ENCODE results near the gene GNG10.

GNG10 gene

DNA sequence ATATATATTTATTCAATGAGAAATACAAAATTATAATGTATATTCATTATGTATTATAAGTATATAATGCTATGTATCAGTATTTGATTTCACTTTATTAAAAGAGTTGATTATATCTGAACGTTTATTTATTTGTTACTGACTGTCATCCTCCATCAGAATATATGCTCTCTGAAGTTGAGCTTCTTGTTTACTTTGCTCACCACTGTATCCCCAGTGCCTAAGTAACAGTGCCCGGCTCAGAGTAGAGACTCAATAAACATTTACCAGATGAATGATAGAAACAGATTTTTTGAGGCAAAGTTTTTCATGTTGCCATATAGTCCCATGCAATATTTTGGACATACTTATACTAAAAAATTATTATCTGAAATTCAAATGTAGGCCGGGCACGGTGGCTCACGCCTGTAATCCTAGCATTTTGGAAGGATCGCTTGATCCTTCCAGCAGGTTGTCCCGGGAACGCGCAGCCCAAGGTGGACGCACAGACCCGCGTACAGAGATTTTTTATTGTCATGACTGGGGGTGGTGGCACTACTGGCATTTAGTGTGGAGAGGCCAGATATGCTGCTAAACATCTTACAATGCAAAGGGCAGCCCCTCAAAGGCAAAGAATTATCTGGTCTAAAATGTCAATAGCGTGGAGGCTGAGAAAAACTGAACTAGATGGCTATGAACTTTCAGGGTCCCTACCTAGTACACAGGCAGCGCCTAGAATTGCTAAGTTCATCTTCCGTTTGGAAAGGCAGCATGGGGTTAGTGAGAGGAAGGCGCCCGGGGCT is 31.0 kb upstream of the GNG10 start:
- H3K27ac ChIP-seq, result peak overlapping the region in 9 of 11 experiments; percentile 25 to 95 (median 91); a peak in 16 of 22 replicates
- peaks cover 0 to 23% (median 11%) of the 10 kb centered on the region in 11 experiments; a peak in 6 of 22 replicates for H3K36me3 ChIP-seq
- TF ChIP-seq Cebpa-rat (IDR thresholded peaks at IDR 0.05), result no peak

DNA sequence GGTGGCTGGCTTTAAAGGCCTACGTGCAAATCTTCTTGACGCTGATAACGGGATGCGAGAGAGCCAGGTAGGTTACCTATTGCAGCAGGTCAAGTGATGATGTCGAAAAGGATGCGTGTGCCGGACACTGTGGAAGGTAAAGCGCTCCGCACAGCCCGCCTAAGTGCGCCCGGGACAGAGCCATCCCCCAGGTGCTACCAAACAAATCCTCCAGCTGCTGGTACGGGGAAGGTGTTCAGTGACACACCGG is 30.5 kb upstream of the GNG10 start:
- no peaks in the 10 kb centered on the region for H3K9me3 ChIP-seq (replicated peaks in 1 of 11)
- peak overlapping the region; percentile 64 to 96 (median 85) for H3K4me2 ChIP-seq
- H3K27ac ChIP-seq, result peak overlapping the region in 9 of 11 experiments; percentile 25 to 95 (median 91); a peak in 16 of 22 replicates
- H3K9ac ChIP-seq, result peak overlapping the region; percentile 85 to 97 (median 96); a peak in 21 of 22 replicates
- peaks cover 18 to 43% (median 25%) of the 10 kb centered on the region in 10 experiments for H3K4me1 ChIP-seq
- peaks cover 0 to 46% (median 34%) of the 10 kb centered on the region in 11 experiments; a peak in 16 of 22 replicates for H4K20me1 ChIP-seq
- H3K4me3 ChIP-seq, result peak overlapping the region; percentile 75 to 98 (median 92)
- H3K36me3 ChIP-seq, result peaks cover 0 to 23% (median 11%) of the 10 kb centered on the region in 11 experiments; a peak in 7 of 22 replicates
- H3K27me3 ChIP-seq, result no peaks in the 10 kb centered on the region
- TF ChIP-seq Cebpa-rat (IDR thresholded peaks at IDR 0.05), result no peak

More for the DNA sequence above, 31.0 kb upstream of the GNG10 start:
- Histone ChIP-seq H3K4me3 (peak overlapping the region; percentile 75 to 98 (median 92)), H3K9ac (peak overlapping the region; percentile 85 to 97 (median 96); a peak in 21 of 22 replicates), H4K20me1 (peaks cover 0 to 40% (median 29%) of the 10 kb centered on the region in 11 experiments; a peak in 16 of 22 replicates), H3K4me2 (peak overlapping the region; percentile 64 to 96 (median 85)), H3K9me3 (replicated peaks in 1 of 11) (no peaks in the 10 kb centered on the region), H3K4me1 (peaks cover 18 to 38% (median 25%) of the 10 kb centered on the region in 10 experiments), H3K27me3 (no peaks in the 10 kb centered on the region)

DNA sequence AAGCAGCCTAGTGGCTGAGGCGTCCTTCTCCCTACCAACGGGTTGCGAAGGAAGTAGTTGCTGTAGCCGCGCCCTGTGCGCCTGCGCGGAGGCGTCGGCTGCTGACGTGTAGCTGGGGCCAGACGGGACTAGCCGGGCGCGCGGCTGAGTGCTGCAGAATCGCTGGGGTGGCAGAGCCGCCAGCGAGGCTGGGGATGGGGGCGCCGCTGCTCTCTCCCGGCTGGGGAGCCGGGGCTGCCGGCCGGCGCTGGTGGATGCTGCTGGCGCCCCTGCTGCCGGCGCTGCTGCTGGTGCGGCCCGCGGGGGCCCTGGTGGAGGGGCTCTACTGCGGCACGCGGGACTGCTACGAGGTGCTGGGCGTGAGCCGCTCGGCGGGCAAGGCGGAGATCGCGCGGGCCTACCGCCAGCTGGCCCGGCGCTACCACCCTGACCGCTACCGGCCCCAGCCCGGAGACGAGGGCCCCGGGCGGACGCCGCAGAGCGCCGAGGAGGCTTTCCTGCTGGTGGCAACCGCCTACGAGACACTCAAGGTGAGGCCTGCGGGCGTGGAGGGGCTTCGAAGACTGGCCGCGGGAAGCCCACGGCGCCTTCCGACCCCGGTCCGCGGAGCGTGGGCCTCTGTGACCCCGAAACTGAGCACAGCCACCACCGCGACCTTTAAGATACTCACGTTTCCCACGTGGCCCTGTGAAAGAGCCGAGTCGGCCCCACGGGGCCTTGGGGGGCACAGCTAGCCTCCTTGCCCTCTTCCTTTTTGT is 30.0 kb upstream of the GNG10 start, which contains the start of gene DNAJC25:
Gene DNAJC25 (plus strand): TSS at position 121 of the 758 bp plus-strand sequence. CDS start 74 bp downstream, at position 195.
- peaks cover 0 to 27% (median 11%) of the 10 kb centered on the region in 11 experiments; a peak in 9 of 22 replicates for H3K36me3 ChIP-seq
- peak within 1 kb of the TSS; percentile 75 to 98 (median 92) for H3K4me3 ChIP-seq
- peaks cover 0 to 1% (median 0%) of the 10 kb centered on the region in 11 experiments; a peak in 2 of 22 replicates for H3K9me3 ChIP-seq (replicated peaks in 1 of 11)
- TF ChIP-seq Cebpa-rat (IDR thresholded peaks at IDR 0.05), result no peak
- peaks cover 18 to 46% (median 25%) of the 10 kb centered on the region in 10 experiments for H3K4me1 ChIP-seq
- H4K20me1 ChIP-seq, result peaks cover 0 to 51% (median 39%) of the 10 kb centered on the region in 11 experiments; a peak in 16 of 22 replicates
- peak within 1 kb of the TSS; percentile 85 to 97 (median 96) for H3K9ac ChIP-seq
- peak within 1 kb of the TSS; percentile 81 to 95 (median 91) for H3K27ac ChIP-seq
- peak within 1 kb of the TSS; percentile 84 to 97 (median 89) for H3K4me2 ChIP-seq
- H3K27me3 ChIP-seq, result no peaks in the 10 kb centered on the region

- Histone ChIP-seq H3K4me3 (peak overlapping the region; percentile 75 to 98 (median 92)), H3K9me3 (replicated peaks in 1 of 11) (peaks cover 0 to 6% (median 0%) of the 10 kb centered on the region in 11 experiments; a peak in 4 of 22 replicates), H3K27ac (peak overlapping the region; percentile 81 to 95 (median 91)), H4K20me1 (peaks cover 0 to 57% (median 45%) of the 10 kb centered on the region in 11 experiments; a peak in 17 of 22 replicates), H3K4me2 (peak overlapping the region; percentile 79 to 97 (median 88)), H3K27me3 (no peaks in the 10 kb centered on the region), H3K4me1 (peaks cover 18 to 46% (median 25%) of the 10 kb centered on the region in 10 experiments), H3K36me3 (peaks cover 0 to 34% (median 16%) of the 10 kb centered on the region in 11 experiments; a peak in 10 of 22 replicates), H3K9ac (peak overlapping the region; percentile 85 to 97 (median 96))
- TF ChIP-seq Cebpa-rat (IDR thresholded peaks at IDR 0.05), result no peak
These were observed 29.3 kb upstream of the GNG10 start for GRCh38 chr9:111632060-111632459.

GRCh38 chr9:111632695-111633388 is 28.6 kb upstream of the GNG10 start:
- Histone ChIP-seq H4K20me1 (peaks cover 0 to 65% (median 53%) of the 10 kb centered on the region in 11 experiments; a peak in 17 of 22 replicates), H3K27ac (peak overlapping the region in 7 of 11 experiments; percentile 81 to 95 (median 92); a peak in 9 of 22 replicates), H3K9ac (peak overlapping the region; percentile 85 to 97 (median 96))

DNA sequence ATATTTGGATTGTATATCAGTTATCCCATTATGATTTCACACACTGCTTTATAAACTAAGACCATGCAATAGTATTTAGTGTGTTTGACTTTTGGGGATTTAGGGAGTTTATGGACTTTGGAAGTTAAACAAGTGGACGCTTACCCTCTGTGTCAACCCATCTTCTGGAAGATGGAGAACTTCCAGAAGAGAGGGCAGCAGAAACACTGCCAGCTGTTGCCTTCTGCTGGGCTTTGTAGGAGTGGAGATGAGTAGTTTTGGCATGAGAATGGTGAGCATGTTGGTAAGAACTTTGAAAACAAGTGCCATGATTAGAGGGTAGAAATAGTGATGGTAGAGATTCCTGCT is 28.0 kb upstream of the GNG10 start:
- peak overlapping the region; percentile 79 to 97 (median 88) for H3K4me2 ChIP-seq

More at GRCh38 chr9:111632695-111633388, 28.6 kb upstream of the GNG10 start:
- Histone ChIP-seq H3K27me3 (no peaks in the 10 kb centered on the region), H3K4me3 (peak overlapping the region; percentile 75 to 98 (median 92)), H3K9me3 (replicated peaks in 1 of 11) (peaks cover 0 to 12% (median 0%) of the 10 kb centered on the region in 11 experiments; a peak in 4 of 22 replicates), H3K4me2 (peak overlapping the region; percentile 79 to 97 (median 88)), H3K36me3 (peaks cover 0 to 42% (median 17%) of the 10 kb centered on the region in 11 experiments; a peak in 12 of 22 replicates), H3K4me1 (peaks cover 18 to 46% (median 25%) of the 10 kb centered on the region in 10 experiments)
- no peak for TF ChIP-seq Cebpa-rat (IDR thresholded peaks at IDR 0.05)

DNA sequence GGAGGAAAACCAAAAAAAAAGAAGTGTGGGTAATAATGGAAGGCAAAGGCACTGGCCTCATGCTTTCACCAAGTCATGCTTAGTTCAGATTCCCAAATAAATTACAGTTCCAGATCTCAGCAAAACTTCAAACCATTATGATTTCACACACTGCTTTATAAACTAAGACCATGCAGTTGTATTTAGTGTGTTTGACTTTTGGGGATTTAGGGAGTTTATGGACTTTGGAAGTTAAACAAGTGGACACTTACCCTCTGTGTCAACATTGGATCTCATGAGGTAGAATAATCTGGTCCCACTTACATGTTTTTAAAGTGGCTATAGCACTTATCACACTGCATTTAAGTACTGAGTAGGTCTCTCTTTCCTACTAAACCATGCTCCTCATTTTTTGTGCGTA is 26.5 kb upstream of the GNG10 start:
- Histone ChIP-seq H3K9ac (no peak overlapping the region), H3K9me3 (replicated peaks in 1 of 11) (peaks cover 0 to 32% (median 17%) of the 10 kb centered on the region in 11 experiments; a peak in 18 of 22 replicates), H3K27ac (no peak overlapping the region), H3K36me3 (peaks cover 0 to 56% (median 28%) of the 10 kb centered on the region in 11 experiments; a peak in 14 of 22 replicates), H3K4me3 (no peak overlapping the region), H3K27me3 (no peaks in the 10 kb centered on the region), H3K4me2 (peak overlapping the region in 1 of 11 experiments; percentile 60; a peak in 3 of 22 replicates), H4K20me1 (peaks cover 0 to 81% (median 62%) of the 10 kb centered on the region in 11 experiments; a peak in 17 of 22 replicates), H3K4me1 (peaks cover 18 to 46% (median 25%) of the 10 kb centered on the region in 10 experiments)
- TF ChIP-seq Cebpa-rat (IDR thresholded peaks at IDR 0.05), result no peak

More for the DNA sequence above, 28.0 kb upstream of the GNG10 start:
- H3K4me3 ChIP-seq, result peak overlapping the region in 8 of 10 experiments; percentile 5 to 98 (median 91); a peak in 7 of 20 replicates
- no peak overlapping the region; a peak in 1 of 22 replicates for H3K9ac ChIP-seq
- TF ChIP-seq Cebpa-rat (IDR thresholded peaks at IDR 0.05), result no peak
- H3K9me3 ChIP-seq (replicated peaks in 1 of 11), result peaks cover 0 to 17% (median 3%) of the 10 kb centered on the region in 11 experiments; a peak in 8 of 22 replicates
- no peaks in the 10 kb centered on the region for H3K27me3 ChIP-seq
- peaks cover 0 to 70% (median 58%) of the 10 kb centered on the region in 11 experiments; a peak in 17 of 22 replicates for H4K20me1 ChIP-seq
- H3K27ac ChIP-seq, result no peak overlapping the region
- peaks cover 18 to 46% (median 25%) of the 10 kb centered on the region in 10 experiments for H3K4me1 ChIP-seq
- H3K36me3 ChIP-seq, result peaks cover 0 to 47% (median 17%) of the 10 kb centered on the region in 11 experiments; a peak in 13 of 22 replicates

All from BLaER1 treated with 17β-estradiol and CSF1 and Interleukin-3, amounts not matched to agents 10 nM and 100 nM (cell line).